ENCODE results near the gene APC. TPM values are rescaled to one million over a fixed set of nuclear protein-coding genes. Genes with fewer than 3 reads are reported as not detected.
A peak's percentile ranks its signal among the peaks of the same experiment; 100 is the strongest.
"Not testable (repeated sequence)": the region's sequence is repeated elsewhere in the genome, so short reads cannot be mapped to it uniquely, and the experiment has no call there.

The APC gene
- total RNA-seq, 1 experiment from 2014 or later = 5.9 TPM

GRCh38 chr5:112823656-112824055, 86.0 kb downstream of the APC start:
- no peak for DNase-seq (ENCODE audit: low read depth)
- in situ Hi-C loops (cut with HindIII; ENCODE audit: low pct_unique_long_range_greater_than_20kb, low sequenced_read_pairs) = no loop called here

DNA sequence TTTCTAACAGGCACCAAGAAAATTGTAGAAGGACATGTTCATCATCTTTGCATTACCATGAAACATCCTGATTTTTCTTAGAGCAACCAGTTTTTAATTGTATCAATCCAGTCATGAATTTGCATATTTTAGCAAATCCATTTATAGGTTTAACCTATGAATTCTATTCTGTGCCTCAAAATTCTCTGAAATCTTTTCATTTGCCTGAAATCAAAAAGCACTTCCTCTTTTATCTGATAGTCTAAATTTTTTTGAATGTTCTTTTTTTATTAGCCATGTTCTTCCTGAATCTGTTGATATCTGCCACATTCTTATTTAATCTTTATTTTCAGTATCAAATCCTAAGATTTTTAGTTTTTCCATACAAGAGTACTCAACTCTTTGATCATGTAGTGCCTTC, 86.5 kb downstream of the APC start:
- no peak for DNase-seq (ENCODE audit: low read depth)
- in situ Hi-C loops (cut with HindIII; ENCODE audit: low pct_unique_long_range_greater_than_20kb, low sequenced_read_pairs) = no loop called here

- in situ Hi-C loops (cut with HindIII; ENCODE audit: low pct_unique_long_range_greater_than_20kb, low sequenced_read_pairs) = no loop called here
- DNase-seq (ENCODE audit: low read depth) = no peak
Observed at GRCh38 chr5:112830378-112830777, 92.7 kb downstream of the APC start.

DNA sequence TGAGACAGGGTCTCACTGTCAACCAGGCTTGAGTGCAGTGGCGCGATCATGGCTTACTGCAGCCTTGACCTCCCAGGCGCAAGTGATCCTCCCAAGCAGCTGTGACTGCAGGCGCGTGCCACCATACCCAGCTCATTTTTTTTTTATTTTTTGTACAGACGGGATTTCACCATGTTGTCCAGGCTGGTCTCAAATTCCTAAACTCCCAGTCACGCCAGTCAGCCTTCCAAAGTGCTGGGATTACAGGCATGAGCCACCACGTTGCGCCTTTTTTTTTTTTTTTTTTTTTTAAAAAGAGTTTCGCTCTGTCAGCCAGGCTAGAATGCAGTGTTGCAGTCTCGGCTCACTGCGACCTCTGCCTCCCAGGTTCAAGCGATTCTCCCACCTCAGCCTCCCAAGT, 96.3 kb downstream of the APC start:
- in situ Hi-C loops (cut with HindIII; ENCODE audit: low pct_unique_long_range_greater_than_20kb, low sequenced_read_pairs) = no loop called here

DNA sequence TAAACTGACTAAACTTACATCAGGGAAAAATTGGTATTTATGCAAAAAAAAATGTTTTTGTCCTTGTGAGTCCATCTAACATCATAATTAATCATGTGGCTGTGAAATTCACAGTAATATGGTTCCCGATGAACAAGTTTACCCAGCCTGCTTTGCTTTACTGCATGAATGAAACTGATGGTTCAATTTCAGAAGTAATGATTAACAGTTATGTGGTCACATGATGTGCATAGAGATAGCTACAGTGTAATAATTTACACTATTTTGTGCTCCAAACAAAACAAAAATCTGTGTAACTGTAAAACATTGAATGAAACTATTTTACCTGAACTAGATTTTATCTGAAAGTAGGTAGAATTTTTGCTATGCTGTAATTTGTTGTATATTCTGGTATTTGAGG, 106.8 kb downstream of the APC start:
- no peak for DNase-seq (ENCODE audit: low read depth)
- in situ Hi-C loops (cut with HindIII; ENCODE audit: low pct_unique_long_range_greater_than_20kb, low sequenced_read_pairs) = no loop called here

More for the DNA sequence above, 96.3 kb downstream of the APC start:
- no peak for DNase-seq (ENCODE audit: low read depth)

DNA sequence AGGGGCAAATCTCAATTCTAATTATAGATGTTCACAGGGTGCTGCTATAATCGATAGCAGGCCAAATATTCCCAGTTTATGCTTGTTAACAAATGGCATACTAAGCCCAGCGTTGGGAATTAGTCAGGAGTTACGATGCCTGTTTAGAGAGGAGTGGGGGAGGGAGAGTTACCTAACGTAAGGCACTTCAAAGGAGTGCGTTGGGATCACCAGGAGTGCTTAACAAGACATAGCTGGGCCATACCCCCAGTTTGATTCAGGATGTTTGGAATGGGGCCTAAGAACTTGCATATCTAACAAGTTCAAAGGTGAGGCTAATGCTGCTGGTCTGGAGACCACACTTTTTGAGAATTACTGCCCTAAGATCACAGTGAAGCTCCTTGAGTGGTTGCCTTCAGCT, 108.9 kb downstream of the APC start:
- in situ Hi-C loops (cut with HindIII; ENCODE audit: low pct_unique_long_range_greater_than_20kb, low sequenced_read_pairs) = no loop called here
- no peak for DNase-seq (ENCODE audit: low read depth)

DNA sequence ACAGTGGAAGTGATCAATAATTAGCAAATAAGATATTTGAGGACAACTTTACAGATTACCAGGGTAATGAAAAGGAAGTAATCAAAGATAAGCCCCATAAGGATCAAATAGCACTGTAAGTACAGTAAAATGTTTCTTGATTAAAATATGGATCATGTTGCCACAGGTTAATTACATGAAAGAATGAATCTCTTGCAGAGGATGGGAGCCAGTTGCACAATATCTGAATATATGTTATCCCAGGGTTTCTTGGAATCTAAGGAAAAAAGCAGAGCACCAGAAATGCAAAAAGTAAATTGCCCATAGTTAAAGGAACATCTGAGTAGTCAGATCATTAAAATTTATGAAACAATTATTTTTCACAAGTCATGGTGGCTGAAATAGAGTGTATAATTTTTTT, 109.6 kb downstream of the APC start:
- DNase-seq (ENCODE audit: low read depth) = no peak
- in situ Hi-C loops (cut with HindIII; ENCODE audit: low pct_unique_long_range_greater_than_20kb, low sequenced_read_pairs) = no loop called here

GRCh38 chr5:112848116-112848811, 110.6 kb downstream of the APC start:
- peak; percentile 60 for DNase-seq (ENCODE audit: low read depth)
- in situ Hi-C loops (cut with HindIII; ENCODE audit: low pct_unique_long_range_greater_than_20kb, low sequenced_read_pairs) = no loop called here

DNA sequence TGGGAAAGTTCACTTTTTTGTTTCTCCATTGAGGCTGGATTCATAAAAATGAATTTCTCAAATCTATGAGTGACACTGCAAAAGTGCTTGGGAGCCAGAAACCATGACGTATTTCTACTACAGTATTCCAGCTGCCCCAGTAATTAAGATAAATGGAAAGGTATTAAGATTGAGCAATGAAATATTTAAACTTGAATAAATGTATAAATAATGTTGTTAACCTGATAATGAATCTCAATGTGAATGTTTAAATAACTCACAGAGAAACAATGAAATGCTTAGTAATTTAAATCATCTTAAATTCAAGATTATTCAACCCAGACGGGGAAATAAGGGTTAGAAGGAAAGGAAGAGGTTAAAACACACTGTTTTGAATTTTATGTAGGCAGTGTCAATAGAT, 112.2 kb downstream of the APC start:
- DNase-seq (ENCODE audit: low read depth) = no peak
- in situ Hi-C loops (cut with HindIII; ENCODE audit: low pct_unique_long_range_greater_than_20kb, low sequenced_read_pairs) = no loop called here

GRCh38 chr5:112854651-112855050, 117.0 kb downstream of the APC start:
- in situ Hi-C loops (cut with HindIII; ENCODE audit: low pct_unique_long_range_greater_than_20kb, low sequenced_read_pairs) = no loop called here
- DNase-seq (ENCODE audit: low read depth) = no peak

DNA sequence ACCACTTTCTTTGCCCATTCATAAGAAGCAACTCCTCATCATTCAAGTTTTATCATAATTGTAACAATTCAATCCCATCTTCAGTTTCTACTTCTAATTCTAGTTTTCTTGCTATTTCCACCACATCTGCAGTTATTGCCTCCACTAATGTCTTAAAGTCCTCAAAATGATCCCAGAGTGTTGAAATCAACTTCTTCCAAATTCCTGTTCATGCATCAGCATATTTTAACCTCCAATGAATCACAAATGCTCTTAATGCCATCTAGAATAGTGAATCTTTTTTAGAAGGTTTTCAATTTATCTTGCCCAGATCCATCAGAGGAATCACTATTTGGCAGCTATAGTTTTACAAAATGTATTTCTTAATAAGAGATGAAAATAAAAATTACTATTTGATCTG, 120.2 kb downstream of the APC start:
- in situ Hi-C loops (cut with HindIII; ENCODE audit: low pct_unique_long_range_greater_than_20kb, low sequenced_read_pairs) = no loop called here
- DNase-seq (ENCODE audit: low read depth) = no peak

DNA sequence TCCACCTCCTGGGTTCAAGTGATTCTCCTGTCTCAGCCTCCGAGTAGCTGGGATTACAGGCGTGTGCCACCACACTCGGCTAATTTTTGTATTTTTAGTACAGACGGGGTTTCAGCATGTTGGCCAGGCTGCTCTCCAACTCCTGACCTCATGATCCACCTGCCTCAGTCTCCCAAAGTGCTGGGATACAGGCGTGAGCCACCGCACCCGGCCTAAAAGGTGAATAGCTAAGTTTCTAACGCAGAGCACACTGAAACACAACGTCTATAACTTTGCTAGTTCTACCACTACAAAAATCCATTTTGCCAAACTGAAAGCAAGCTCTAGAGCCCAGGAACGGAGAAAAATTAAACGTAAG, 122.9 kb downstream of the APC start:
- DNase-seq (ENCODE audit: low read depth); in situ Hi-C loops (cut with HindIII; ENCODE audit: low pct_unique_long_range_greater_than_20kb, low sequenced_read_pairs): not testable (repeated sequence)

- DNase-seq (ENCODE audit: low read depth) = peak; percentile 87
- in situ Hi-C loops (cut with HindIII; ENCODE audit: low pct_unique_long_range_greater_than_20kb, low sequenced_read_pairs) = no loop called here
Observed at GRCh38 chr5:112860929-112861637, 123.4 kb downstream of the APC start, which contains the start of gene SRP19. TSS of gene SRP19 (plus strand) at chr5:112861287. CDS start at chr5:112861377, 90 bp downstream.

DNA sequence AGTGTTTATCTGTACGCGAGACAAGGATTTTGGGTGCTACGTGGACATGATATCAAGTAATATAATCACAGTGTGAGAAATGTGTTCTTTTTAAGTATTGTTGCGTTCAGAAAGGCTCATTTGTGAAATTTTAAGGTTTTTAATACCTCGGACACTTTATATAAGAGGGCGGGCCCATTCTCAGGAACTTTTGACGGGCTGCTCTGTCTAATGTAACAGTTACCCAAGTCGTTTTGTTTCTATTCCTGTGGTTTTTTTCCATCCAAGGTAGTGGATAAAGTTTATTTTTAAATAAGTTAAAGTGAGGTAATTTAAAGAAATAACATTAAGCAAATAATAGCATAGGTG, 123.9 kb downstream of the APC start:
- no peak for DNase-seq (ENCODE audit: low read depth)
- in situ Hi-C loops (cut with HindIII; ENCODE audit: low pct_unique_long_range_greater_than_20kb, low sequenced_read_pairs) = no loop called here

GRCh38 chr5:112862085-112862484, 124.4 kb downstream of the APC start:
- in situ Hi-C loops (cut with HindIII; ENCODE audit: low pct_unique_long_range_greater_than_20kb, low sequenced_read_pairs) = no loop called here
- no peak for DNase-seq (ENCODE audit: low read depth)

DNA sequence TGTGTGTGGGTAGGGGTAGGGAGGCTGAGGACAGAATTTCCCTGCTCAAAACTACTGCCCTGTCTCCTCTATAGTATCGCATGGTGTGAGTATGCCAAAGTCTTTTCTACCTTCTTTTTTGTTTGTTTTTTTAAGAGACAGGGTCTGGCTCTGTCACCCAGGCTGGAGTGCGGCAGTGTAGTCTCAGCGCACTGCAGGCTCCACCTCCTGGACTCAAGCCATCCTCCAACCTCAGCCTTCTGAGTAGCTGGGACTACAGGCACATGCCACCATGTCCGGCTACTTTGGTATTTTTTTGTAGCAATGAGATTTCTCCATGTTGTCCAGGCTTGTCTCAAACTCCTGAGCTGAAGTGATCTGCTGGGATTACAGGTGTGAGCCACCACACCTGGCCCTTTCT, 125.9 kb downstream of the APC start:
- DNase-seq (ENCODE audit: low read depth) = no peak
- in situ Hi-C loops (cut with HindIII; ENCODE audit: low pct_unique_long_range_greater_than_20kb, low sequenced_read_pairs) = no loop called here

- in situ Hi-C loops (cut with HindIII; ENCODE audit: low pct_unique_long_range_greater_than_20kb, low sequenced_read_pairs) = no loop called here
- no peak for DNase-seq (ENCODE audit: low read depth)
Observed at GRCh38 chr5:112865128-112865527, 127.4 kb downstream of the APC start.

DNA sequence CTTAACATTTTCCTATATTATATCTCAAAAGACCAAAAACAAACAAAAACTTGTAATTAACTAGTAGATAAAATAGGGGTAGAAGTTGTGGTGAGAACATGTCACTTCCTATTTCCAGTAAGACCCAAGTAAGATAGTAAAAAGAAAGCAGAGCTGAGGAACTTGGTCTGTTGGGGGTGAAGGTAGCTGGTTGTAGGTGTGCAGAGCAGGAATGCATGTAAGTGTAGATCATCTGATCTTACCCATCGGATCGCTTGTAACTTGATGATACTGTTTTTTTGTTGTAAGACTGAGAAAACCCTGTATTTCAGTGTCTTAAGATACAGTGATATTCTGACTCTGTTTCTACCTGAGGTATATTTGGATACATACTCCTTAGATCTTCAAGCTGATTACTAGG, 129.1 kb downstream of the APC start:
- no peak for DNase-seq (ENCODE audit: low read depth)
- in situ Hi-C loops (cut with HindIII; ENCODE audit: low pct_unique_long_range_greater_than_20kb, low sequenced_read_pairs) = no loop called here

- DNase-seq (ENCODE audit: low read depth) = no peak
- in situ Hi-C loops (cut with HindIII; ENCODE audit: low pct_unique_long_range_greater_than_20kb, low sequenced_read_pairs) = no loop called here
Observed at GRCh38 chr5:112867411-112867810, 129.7 kb downstream of the APC start.

GRCh38 chr5:112869948-112870347, 132.3 kb downstream of the APC start:
- DNase-seq (ENCODE audit: low read depth) = no peak
- in situ Hi-C loops (cut with HindIII; ENCODE audit: low pct_unique_long_range_greater_than_20kb, low sequenced_read_pairs) = no loop called here

All from Caki2 (cell line).